ENCODE data around the gene FAR2. TPM values are rescaled to one million over a fixed set of nuclear protein-coding genes. Genes with fewer than 3 reads are reported as not detected.

The FAR2 gene
- polyA plus RNA-seq, 3 donors: 14.8 to 38.0 (median 35.8) TPM

DNA sequence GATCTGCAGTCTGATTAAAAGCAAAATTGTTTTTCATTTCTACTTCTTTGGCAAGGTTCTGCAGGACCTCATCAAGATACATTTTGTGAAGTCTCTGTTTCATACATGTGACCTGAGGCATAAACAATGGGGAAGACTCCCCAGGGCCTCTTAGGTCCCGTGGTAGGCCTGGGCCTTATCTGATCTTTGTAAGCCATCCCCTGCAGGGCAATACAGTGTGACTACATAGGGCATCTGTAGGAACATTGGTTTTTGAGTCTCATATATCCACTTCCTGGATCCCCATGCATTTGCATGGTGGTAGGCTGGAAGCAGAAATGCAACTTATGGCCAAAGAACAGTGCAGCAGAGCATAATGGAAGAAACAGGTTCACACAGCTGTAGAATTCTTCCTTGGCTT lies 6.0 kb downstream of the FAR2 start:
- intact Hi-C loops (cut with micrococcal nuclease): loop anchor here (5.0 to 10.0 kb wide), 4 partner anchors 50 to 90 kb away; no protein-coding TSS in a partner anchor
- H3K4me3 Mint-ChIP-seq: no peak overlapping the region

DNA sequence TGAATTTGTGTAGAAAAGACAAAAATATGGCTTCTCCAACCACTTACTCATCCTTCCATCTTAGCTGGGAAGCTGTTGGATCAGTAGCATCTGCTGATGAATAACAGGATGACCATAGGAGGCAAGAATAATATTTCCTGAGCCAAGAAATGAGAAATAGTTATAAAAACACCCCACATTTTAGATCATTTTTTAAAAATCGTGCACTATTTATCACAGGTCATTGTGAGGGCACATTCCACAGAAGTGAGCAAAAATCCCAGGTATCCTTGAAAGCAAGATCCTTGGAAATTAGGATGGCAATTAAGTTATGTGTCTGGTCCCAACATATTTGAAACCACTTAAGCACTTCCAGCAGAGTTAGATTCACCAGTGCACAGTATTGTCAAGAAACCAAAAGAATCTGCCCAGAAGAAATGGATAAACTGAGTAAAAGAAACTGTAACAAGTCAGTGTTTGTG lies 8.4 kb downstream of the FAR2 start:
- Histone ChIP-seq H3K36me3 (replicated peaks in 1 of 2; ENCODE audit: control insufficient read depth in 1 of 2, insufficient read depth in 2 of 2, low read length in 2 of 2) (no peaks in the 10 kb centered on the region), H3K27ac (ENCODE audit: low read depth in 1 of 2, low read length in 2 of 2) (peak overlapping the region in 1 of 2 donors; percentile 88), H3K4me3 (replicated peaks in 1 of 3; ENCODE audit: low read depth in 2 of 3, low read length in 3 of 3) (peak overlapping the region in 1 of 3 experiments; percentile 37), H3K79me2 (ENCODE audit: insufficient read depth, low read length) (peaks cover 81% of the 10 kb centered on the region), H3K4me2 (replicated peaks; ENCODE audit: extremely low read depth, low read length, poor library complexity, severe bottlenecking) (peak overlapping the region; percentile 61), H3K27me3 (ENCODE audit: control insufficient read depth in 2 of 2, insufficient read depth in 2 of 2, low read length in 2 of 2) (no peaks in the 10 kb centered on the region), H4K20me1 (ENCODE audit: insufficient read depth, low read length) (no peaks in the 10 kb centered on the region), H3K9me3 (replicated peaks in 1 of 2; ENCODE audit: control insufficient read depth in 1 of 2, insufficient read depth in 1 of 2, low read length in 2 of 2) (no peaks in the 10 kb centered on the region), H3K4me1 (ENCODE audit: control insufficient read depth in 1 of 2, insufficient read depth in 2 of 2, low read length in 2 of 2) (peaks cover 68 to 78% of the 10 kb centered on the region in 2 donors), H3K9ac (ENCODE audit: insufficient read depth, low read length, poor library complexity, severe bottlenecking) (no peak overlapping the region), H2AFZ (ENCODE audit: insufficient read depth, low read depth, low read length, poor library complexity, severe bottlenecking) (no peak overlapping the region)
- H3K27me3 Mint-ChIP-seq (ENCODE audit: low read depth in 3 of 3): no peaks in the 10 kb centered on the region
- TF ChIP-seq, protein P1, sequence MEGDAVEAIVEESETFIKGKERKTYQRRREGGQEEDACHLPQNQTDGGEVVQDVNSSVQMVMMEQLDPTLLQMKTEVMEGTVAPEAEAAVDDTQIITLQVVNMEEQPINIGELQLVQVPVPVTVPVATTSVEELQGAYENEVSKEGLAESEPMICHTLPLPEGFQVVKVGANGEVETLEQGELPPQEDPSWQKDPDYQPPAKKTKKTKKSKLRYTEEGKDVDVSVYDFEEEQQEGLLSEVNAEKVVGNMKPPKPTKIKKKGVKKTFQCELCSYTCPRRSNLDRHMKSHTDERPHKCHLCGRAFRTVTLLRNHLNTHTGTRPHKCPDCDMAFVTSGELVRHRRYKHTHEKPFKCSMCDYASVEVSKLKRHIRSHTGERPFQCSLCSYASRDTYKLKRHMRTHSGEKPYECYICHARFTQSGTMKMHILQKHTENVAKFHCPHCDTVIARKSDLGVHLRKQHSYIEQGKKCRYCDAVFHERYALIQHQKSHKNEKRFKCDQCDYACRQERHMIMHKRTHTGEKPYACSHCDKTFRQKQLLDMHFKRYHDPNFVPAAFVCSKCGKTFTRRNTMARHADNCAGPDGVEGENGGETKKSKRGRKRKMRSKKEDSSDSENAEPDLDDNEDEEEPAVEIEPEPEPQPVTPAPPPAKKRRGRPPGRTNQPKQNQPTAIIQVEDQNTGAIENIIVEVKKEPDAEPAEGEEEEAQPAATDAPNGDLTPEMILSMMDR (IDR thresholded peaks at IDR 0.05): no peak
- H3K4me3 Mint-ChIP-seq: no peak overlapping the region
- WGBS (ENCODE audit: insufficient coverage): no CpG with 5 or more reads among the region's 1 CpG
- H3K27ac Mint-ChIP-seq: peak overlapping the region; percentile 76 to 88 (median 81)
- no peaks in the 10 kb centered on the region for H3K9me3 Mint-ChIP-seq
- DNase-seq: no peak
- peaks cover 70% of the 10 kb centered on the region for H3K4me1 Mint-ChIP-seq
- H3K36me3 Mint-ChIP-seq: peaks cover 3 to 4% of the 10 kb centered on the region in 2 donors
- intact Hi-C loops (cut with micrococcal nuclease): loop anchor here (5.0 to 10.0 kb wide), 4 partner anchors 47 to 93 kb away; no protein-coding TSS in a partner anchor

More for the DNA sequence above, 6.0 kb downstream of the FAR2 start:
- Mint-ChIP-seq H3K36me3 (peaks cover 4% of the 10 kb centered on the region in 2 donors), H3K27ac (peak overlapping the region in 3 of 7 donors; percentile 15 to 55 (median 45)), H3K4me1 (peaks cover 80% of the 10 kb centered on the region), H3K9me3 (no peaks in the 10 kb centered on the region), H3K27me3 (ENCODE audit: low read depth in 3 of 3) (peaks cover 0 to 1% (median under 1%) of the 10 kb centered on the region in 3 donors)
- H3K27ac ChIP-seq (ENCODE audit: low read depth in 1 of 2, low read length in 2 of 2): peak overlapping the region in 1 of 2 donors; percentile 45
- no peaks in the 10 kb centered on the region for H3K9me3 ChIP-seq (replicated peaks in 1 of 2; ENCODE audit: control insufficient read depth in 1 of 2, insufficient read depth in 1 of 2, low read length in 2 of 2)
- H3K4me3 ChIP-seq (replicated peaks in 1 of 3; ENCODE audit: low read depth in 2 of 3, low read length in 3 of 3): no peak overlapping the region
- no peaks in the 10 kb centered on the region for H4K20me1 ChIP-seq (ENCODE audit: insufficient read depth, low read length)
- WGBS (ENCODE audit: insufficient coverage): no CpG with 5 or more reads among the region's 1 CpG
- H3K9ac ChIP-seq (ENCODE audit: insufficient read depth, low read length, poor library complexity, severe bottlenecking): no peak overlapping the region
- no peak overlapping the region for H3K4me2 ChIP-seq (replicated peaks; ENCODE audit: extremely low read depth, low read length, poor library complexity, severe bottlenecking)
- no peak for DNase-seq
- H3K36me3 ChIP-seq (replicated peaks in 1 of 2; ENCODE audit: control insufficient read depth in 1 of 2, insufficient read depth in 2 of 2, low read length in 2 of 2): no peaks in the 10 kb centered on the region
- no peak overlapping the region for H2AFZ ChIP-seq (ENCODE audit: insufficient read depth, low read depth, low read length, poor library complexity, severe bottlenecking)
- peaks cover 81% of the 10 kb centered on the region for H3K79me2 ChIP-seq (ENCODE audit: insufficient read depth, low read length)
- TF ChIP-seq, protein P1 (IDR thresholded peaks at IDR 0.05): no peak
- H3K27me3 ChIP-seq (ENCODE audit: control insufficient read depth in 2 of 2, insufficient read depth in 2 of 2, low read length in 2 of 2): no peaks in the 10 kb centered on the region
- H3K4me1 ChIP-seq (ENCODE audit: control insufficient read depth in 1 of 2, insufficient read depth in 2 of 2, low read length in 2 of 2): peaks cover 83 to 89% of the 10 kb centered on the region in 2 donors

Measured in CD14-positive monocyte (primary cell).